ENCODE results near the gene TPM4. TPM values are rescaled to one million over a fixed set of nuclear protein-coding genes. Genes with fewer than 3 reads are reported as not detected.

TPM4 gene
- total and polyA plus RNA-seq, 2 experiments from 2014 or later: 223 to 288 TPM

DNA sequence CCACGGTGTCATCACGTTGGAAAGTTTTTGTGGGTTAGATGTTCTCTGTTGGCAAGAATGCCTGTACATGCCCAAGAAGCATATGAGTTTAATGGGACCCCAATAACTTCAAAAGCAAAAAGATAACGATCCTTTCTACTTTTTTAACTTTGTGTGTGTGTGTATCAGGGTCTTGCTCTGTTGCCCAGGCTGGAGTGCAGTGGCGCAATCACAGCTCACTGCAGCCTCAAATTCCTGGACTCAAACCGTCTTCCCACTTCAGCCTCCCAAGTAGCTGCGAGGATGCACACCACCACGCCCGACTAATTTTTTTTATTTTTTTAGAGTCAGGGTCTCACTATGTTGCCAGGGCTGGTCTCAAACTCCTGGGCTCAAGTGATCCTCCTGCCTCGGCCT, 34.3 kb upstream of the TPM4 start (continued):
- TF ChIP-seq, protein P1, sequence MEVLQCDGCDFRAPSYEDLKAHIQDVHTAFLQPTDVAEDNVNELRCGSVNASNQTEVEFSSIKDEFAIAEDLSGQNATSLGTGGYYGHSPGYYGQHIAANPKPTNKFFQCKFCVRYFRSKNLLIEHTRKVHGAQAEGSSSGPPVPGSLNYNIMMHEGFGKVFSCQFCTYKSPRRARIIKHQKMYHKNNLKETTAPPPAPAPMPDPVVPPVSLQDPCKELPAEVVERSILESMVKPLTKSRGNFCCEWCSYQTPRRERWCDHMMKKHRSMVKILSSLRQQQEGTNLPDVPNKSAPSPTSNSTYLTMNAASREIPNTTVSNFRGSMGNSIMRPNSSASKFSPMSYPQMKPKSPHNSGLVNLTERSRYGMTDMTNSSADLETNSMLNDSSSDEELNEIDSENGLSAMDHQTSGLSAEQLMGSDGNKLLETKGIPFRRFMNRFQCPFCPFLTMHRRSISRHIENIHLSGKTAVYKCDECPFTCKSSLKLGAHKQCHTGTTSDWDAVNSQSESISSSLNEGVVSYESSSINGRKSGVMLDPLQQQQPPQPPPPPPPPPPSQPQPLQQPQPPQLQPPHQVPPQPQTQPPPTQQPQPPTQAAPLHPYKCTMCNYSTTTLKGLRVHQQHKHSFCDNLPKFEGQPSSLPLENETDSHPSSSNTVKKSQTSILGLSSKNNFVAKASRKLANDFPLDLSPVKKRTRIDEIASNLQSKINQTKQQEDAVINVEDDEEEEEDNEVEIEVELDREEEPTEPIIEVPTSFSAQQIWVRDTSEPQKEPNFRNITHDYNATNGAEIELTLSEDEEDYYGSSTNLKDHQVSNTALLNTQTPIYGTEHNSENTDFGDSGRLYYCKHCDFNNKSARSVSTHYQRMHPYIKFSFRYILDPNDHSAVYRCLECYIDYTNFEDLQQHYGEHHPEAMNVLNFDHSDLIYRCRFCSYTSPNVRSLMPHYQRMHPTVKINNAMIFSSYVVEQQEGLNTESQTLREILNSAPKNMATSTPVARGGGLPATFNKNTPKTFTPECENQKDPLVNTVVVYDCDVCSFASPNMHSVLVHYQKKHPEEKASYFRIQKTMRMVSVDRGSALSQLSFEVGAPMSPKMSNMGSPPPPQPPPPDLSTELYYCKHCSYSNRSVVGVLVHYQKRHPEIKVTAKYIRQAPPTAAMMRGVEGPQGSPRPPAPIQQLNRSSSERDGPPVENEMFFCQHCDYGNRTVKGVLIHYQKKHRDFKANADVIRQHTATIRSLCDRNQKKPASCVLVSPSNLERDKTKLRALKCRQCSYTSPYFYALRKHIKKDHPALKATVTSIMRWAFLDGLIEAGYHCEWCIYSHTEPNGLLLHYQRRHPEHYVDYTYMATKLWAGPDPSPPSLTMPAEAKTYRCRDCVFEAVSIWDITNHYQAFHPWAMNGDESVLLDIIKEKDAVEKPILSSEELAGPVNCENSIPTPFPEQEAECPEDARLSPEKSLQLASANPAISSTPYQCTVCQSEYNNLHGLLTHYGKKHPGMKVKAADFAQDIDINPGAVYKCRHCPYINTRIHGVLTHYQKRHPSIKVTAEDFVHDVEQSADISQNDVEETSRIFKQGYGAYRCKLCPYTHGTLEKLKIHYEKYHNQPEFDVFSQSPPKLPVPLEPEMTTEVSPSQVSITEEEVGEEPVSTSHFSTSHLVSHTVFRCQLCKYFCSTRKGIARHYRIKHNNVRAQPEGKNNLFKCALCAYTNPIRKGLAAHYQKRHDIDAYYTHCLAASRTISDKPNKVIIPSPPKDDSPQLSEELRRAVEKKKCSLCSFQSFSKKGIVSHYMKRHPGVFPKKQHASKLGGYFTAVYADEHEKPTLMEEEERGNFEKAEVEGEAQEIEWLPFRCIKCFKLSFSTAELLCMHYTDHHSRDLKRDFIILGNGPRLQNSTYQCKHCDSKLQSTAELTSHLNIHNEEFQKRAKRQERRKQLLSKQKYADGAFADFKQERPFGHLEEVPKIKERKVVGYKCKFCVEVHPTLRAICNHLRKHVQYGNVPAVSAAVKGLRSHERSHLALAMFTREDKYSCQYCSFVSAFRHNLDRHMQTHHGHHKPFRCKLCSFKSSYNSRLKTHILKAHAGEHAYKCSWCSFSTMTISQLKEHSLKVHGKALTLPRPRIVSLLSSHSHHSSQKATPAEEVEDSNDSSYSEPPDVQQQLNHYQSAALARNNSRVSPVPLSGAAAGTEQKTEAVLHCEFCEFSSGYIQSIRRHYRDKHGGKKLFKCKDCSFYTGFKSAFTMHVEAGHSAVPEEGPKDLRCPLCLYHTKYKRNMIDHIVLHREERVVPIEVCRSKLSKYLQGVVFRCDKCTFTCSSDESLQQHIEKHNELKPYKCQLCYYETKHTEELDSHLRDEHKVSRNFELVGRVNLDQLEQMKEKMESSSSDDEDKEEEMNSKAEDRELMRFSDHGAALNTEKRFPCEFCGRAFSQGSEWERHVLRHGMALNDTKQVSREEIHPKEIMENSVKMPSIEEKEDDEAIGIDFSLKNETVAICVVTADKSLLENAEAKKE (CRISPR knock-in tag; IDR thresholded peaks at IDR 0.05): no peak
- no peak for TF ChIP-seq ZNF331 (CRISPR knock-in tag; IDR thresholded peaks at IDR 0.05; ENCODE audit: low read depth)

DNA sequence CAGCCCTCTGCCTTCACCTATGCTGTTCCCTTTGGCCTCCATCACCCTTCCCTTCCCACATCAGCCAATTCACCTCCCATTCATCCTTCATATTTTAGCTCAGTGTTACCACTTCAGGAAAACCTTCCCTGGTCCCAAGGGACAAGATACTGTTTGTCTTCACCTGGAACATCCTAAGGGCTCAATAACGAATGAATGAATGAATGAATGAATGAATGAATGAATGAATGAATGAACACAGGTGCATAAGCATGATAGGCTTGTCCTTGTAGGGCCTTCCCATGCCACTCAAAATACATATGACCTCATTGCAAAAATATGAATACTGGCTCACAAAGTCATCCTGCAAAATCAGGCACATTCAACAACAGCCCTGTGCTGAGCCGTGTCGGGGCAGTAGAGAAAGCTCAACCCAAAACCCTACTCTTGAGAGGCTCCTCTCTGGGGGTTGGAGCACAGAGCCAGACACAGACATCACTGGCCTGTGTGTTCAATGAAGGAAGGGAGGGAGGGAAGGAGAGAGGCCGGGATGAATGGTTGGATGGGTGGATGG, 33.7 kb upstream of the TPM4 start:
- H4K20me1 ChIP-seq (replicated peaks; ENCODE audit: insufficient read depth): no peaks in the 10 kb centered on the region
- no peaks in the 10 kb centered on the region for H3K4me1 Mint-ChIP-seq
- H3K9me3 Mint-ChIP-seq: peaks cover 63% of the 10 kb centered on the region
- DNase-seq (ENCODE audit: low spot score) (no peak), ATAC-seq (no peak)
- no peak overlapping the region for H3K27ac Mint-ChIP-seq
- H3K4me2 ChIP-seq: no peak overlapping the region
- no peak overlapping the region for H3K4me3 ChIP-seq
- H3K27me3 Mint-ChIP-seq (ENCODE audit: insufficient read depth, low read depth, poor library complexity): peaks cover 10% of the 10 kb centered on the region
- peaks cover 4% of the 10 kb centered on the region; the same call in 1 of the 2 replicates for H3K4me1 ChIP-seq (ENCODE audit: insufficient read depth)
- no peaks in the 10 kb centered on the region for H3K79me2 ChIP-seq (replicated peaks; ENCODE audit: insufficient read depth)
- no peaks in the 10 kb centered on the region for H3F3A ChIP-seq (replicated peaks; ENCODE audit: low read depth)
- no peak overlapping the region for H2AFZ ChIP-seq
- no peaks in the 10 kb centered on the region for H3K27me3 ChIP-seq (ENCODE audit: insufficient read depth)
- no peak overlapping the region for H3K27ac ChIP-seq (ENCODE audit: low read depth)
- no peak overlapping the region for H3K4me3 Mint-ChIP-seq
- H3K36me3 Mint-ChIP-seq (ENCODE audit: low read depth): peaks cover 12% of the 10 kb centered on the region
- no peaks in the 10 kb centered on the region for H3K9me2 ChIP-seq (ENCODE audit: insufficient read depth)
- no peaks in the 10 kb centered on the region for H3K36me3 ChIP-seq (ENCODE audit: insufficient read depth)
- no peak for TF ChIP-seq JUNB (IDR thresholded peaks at IDR 0.05; ENCODE audit: unreplicated experiment)

DNA sequence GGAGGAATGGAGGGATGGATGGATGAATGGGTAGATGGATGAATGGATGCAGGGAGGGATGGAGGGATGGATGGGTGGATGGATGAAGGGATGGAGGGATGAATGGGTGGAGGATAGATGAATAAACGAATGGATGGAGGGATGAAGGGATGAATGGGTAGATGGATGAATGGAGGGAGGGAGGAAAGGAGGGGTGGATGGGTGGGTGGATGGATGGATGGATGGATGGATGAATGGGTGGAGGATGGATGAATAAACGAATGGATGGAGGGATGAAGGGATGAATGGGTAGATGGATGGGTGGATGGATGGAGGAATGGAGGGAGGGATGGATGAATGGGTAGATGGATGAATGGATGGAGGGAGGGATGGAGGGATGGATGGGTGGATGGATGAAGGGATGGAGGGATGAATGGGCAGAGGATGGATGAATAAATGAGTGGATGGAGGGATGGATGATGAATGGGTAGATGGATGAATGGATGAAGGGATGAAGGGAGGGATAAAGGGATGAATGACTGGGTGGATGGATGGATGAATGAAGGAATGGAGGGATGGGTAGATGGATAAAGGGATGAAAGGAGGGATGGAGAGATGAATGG, 33.0 kb upstream of the TPM4 start:
- Histone ChIP-seq H3K79me2 (replicated peaks; ENCODE audit: insufficient read depth) (no peaks in the 10 kb centered on the region), H4K20me1 (replicated peaks; ENCODE audit: insufficient read depth) (no peaks in the 10 kb centered on the region), H3K4me3 (no peak overlapping the region), H3K36me3 (ENCODE audit: insufficient read depth) (no peaks in the 10 kb centered on the region), H3F3A (replicated peaks; ENCODE audit: low read depth) (no peaks in the 10 kb centered on the region), H3K9me2 (ENCODE audit: insufficient read depth) (no peaks in the 10 kb centered on the region), H3K4me1 (ENCODE audit: insufficient read depth) (peaks cover 4% of the 10 kb centered on the region; the same call in 1 of the 2 replicates), H2AFZ (no peak overlapping the region), H3K27me3 (ENCODE audit: insufficient read depth) (no peaks in the 10 kb centered on the region), H3K27ac (ENCODE audit: low read depth) (no peak overlapping the region), H3K4me2 (no peak overlapping the region)
- Mint-ChIP-seq H3K4me3 (no peak overlapping the region), H3K36me3 (ENCODE audit: low read depth) (peaks cover 7% of the 10 kb centered on the region), H3K9me3 (peaks cover 60% of the 10 kb centered on the region), H3K4me1 (no peaks in the 10 kb centered on the region), H3K27ac (no peak overlapping the region), H3K27me3 (ENCODE audit: insufficient read depth, low read depth, poor library complexity) (peaks cover 10% of the 10 kb centered on the region)
- no peak for ATAC-seq
- no peak for DNase-seq (ENCODE audit: low spot score)
- no peak for TF ChIP-seq STAT1 (IDR thresholded peaks at IDR 0.05; ENCODE audit: unreplicated experiment)
